Stromal cell of bone marrow (primary cell): ENCODE measurements around the gene LRRC10.
A peak's percentile ranks its signal among the peaks of the same experiment; 100 is the strongest.

Experiments
- DNase-seq: peaks from one replicate; pipeline ENCODE4 v3.0.0-alpha.2; 2012; ENCODE audit warnings: low read depth

LRRC10 gene, protein sequence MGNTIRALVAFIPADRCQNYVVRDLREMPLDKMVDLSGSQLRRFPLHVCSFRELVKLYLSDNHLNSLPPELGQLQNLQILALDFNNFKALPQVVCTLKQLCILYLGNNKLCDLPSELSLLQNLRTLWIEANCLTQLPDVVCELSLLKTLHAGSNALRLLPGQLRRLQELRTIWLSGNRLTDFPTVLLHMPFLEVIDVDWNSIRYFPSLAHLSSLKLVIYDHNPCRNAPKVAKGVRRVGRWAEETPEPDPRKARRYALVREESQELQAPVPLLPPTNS

DNA sequence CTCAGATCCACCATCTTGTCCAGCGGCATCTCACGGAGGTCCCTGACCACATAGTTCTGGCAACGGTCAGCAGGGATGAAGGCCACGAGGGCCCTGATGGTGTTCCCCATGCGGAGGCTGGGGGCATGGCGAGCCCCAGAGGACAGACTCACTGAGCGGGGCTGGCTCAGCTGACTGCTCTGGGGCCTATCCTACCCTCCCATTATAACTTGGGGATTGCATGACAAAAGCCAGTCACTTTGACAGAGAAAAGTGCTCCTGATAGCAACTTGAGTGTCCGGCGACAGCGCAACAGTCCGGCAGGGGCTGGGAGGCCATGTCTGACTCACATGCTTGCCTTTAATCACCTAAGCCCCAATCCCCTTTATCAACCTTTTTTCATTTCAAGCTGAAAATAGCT, at the start of gene LRRC10:
Gene LRRC10 (minus strand): TSS at position 179 of the 400 bp plus-strand sequence. CDS start 69 bp downstream, at position 110.
- DNase-seq: no peak

DNA sequence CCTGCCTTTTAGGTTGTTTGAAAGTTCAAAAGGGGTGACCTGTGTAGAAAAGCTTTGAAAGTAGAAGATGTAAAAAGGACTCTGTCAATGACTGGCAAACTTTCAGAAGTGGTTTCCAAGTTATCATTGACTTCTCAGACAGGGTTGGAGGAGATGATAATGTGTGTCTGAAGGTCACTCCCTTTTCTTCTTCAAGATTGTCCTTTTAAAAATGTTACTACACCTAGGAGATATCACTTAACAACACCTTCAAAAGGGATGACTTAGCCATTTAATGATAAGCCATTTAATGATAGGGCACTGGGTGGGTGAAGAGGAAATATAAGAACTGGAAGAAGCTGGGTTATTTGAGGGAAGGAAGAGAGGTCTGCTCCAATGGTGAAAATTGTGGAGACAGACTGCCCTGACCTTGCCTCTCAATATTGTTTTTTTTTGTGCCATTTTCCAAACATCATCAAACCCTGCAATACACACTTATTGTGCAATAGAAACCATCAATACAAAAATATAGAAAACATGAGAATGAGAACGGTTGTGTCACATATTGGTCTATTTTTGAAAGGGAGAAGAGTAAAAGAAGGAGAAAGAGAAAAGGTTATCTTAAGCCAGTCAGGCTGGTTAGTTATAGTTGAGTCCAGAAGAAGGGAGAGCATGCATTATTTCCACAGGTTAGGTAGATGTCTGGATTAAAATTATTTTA, 49.6 kb upstream of the LRRC10 start:
- DNase-seq: no peak

DNA sequence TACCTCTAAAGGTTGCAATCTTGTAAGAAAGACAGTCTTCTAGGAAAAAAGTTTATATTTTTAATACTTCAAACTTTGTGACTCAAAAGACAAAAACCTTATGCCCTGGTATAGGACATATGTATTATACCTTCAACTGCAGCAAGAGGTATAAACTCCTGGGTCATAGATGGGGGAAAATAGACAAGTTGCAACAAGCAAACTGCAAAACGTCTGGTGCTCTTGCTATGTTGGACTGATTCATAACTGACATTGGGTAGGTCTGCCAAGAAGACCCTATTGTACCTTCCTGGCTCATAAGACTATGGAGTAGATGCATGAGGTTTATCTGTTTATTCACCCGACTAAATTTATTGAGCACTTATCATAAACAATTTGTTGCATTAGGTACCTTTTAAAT, 47.5 kb upstream of the LRRC10 start:
- no peak for DNase-seq

DNA sequence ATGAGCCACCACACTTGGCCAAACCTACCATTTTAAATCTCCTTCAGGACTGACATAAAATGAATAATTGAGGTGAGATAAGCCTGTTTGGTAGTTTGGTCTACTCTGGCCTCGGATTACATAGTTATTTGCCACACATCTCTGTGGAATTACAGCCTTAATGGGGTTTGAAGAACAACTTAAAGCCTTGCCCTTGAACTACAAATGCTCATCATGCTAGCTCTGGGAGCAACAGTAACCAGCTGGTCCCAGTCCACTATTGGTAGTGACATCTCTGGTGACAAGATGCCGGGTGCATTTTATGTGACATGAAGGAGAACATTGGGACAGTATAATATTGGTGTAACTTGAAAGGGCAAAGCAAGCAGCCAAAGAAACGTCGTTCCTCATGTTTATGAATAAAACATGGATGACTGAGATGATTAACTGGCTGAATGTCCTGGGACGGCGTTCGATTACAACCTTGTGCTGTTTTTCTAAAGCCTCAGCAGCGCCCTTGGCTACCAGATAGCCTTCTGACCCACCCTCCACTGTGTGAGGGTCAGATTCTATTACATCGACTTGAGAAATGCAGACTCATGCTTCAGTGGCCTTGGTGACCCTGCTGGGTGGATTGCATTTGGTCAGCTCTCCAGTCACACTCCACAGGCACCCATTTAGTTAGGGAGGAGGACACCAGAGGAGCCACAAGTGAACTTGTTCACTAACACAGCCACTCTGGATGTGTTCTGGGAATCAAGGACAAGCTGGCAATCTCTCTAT, 46.9 kb upstream of the LRRC10 start:
- DNase-seq: peak; percentile 74

DNA sequence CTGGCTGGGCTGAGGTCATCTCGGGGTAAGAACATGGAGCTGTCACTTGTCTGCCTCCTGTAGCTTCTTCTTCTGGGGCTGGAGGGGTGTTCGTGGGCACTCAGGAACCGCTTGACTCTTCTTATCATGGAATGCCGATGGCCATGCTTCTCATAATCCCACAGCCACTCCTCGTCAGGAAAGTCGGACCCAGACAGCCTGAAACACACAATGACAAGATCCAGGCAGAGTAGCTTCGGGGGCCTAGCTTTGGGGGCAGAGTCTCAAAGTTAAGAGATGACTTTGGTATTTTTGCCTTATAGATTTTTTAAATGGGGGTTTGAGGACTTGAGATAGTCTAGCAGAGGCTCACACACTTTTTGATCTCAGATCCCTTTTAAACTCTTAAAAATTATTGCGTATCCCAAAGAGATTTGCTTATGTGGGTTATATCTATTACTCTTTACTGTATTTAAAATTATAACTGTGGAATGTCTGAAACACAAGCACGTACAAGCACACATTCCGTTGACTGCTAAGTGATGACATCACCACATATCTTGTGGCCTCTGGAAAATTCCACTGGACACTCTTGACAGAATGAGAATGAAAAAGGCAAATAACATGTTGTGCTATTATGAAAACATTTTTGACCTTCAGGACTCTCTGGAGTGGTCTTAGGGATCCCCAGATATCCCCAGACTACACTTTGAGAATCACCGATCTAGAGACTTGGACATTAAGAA, 45.1 kb upstream of the LRRC10 start:
- peak; percentile 72 for DNase-seq

DNA sequence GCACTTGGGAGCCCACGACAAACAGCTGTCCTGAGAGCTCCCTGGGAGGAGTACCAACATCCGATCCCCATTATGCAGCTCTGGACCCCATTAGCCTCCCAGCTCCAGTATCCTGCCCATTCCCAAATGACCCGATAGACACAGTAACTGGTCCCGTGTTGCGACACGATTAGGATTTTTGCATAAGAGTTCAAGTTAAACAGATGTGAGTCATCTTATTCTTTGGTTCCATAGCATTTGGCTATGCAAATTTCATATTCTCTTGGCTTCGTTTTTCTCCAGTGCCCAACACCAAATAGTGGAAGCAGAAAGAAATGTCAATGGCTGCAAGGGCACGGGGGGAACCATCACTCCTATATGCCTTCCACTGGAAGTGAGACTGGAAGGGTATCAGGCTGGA, 43.0 kb upstream of the LRRC10 start:
- DNase-seq: no peak

DNA sequence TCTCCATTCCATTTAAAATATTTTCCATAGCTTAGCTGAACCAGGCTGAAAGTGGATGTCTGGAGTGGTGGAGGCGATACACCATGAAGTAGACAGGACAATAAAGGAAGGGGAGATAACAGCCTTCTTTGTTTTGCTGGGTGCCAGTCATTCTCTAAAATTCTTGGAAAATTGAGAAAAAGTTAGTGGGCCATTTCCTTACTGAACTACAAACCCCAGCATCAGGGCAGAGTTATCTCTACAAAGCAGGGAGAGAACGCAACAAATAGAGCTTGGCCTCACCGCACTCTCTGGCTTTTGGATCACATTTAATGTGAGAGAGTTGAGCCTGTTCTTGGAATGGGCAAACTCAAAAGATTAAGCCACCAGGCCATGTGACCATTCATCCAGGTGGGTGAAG, 41.2 kb upstream of the LRRC10 start:
- no peak for DNase-seq

DNA sequence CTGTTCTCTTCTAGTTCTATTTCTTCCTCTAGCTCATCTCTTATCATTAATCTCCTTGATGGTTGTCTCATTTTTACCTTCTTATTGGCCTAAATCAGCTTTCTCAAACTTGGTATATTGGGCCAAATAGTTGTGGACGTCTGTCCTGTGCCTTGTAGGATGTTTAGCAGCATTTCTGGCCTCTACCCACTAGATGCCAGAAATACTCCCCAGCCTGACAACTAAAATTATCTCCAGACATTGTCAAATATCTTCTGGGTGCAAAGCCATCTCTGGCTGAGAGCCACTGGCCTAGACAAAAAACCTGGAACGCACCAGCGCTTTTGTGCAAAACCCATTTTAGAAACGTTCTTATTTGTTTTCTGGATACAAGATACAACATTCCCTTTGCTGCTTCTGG, 38.8 kb upstream of the LRRC10 start:
- DNase-seq: no peak

DNA sequence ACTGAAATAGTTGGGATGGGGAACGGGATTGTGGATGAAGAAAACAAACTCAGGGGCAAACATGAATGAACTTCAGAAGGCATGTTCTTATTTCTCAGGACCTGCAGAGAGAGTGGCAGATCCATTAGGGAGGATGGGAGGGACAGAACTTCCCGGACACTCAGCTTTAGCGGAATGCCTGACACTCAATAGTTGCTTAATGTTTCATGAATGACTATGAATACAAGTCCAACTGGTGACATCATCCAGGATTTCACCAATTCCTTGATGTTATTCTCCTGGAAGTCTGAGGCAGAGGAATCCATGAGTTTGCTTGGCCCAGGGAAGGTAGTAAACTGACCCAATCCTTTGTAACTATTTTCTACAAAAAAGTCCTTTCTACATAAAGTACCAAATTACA, 37.8 kb upstream of the LRRC10 start:
- DNase-seq: peak; percentile 91

DNA sequence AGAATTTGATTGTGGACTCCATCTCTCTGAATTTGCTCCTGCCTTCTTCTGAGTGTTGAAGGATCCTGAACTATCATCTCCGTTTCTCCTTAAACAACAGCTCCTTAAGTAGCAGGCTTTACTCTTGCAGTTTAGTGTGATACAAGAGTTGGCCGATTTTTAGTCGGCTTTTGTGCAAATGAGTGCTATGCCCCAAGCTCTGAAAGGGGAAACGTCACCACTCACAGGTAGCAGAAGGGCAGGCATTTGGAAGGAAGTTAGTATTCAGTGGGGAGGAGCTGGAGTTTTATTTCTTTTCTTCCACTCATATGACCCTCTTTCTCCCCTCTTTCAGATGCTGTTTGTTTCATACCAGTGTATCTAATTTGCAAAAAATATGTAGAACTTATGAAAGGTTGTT, 36.5 kb upstream of the LRRC10 start:
- DNase-seq: no peak

DNA sequence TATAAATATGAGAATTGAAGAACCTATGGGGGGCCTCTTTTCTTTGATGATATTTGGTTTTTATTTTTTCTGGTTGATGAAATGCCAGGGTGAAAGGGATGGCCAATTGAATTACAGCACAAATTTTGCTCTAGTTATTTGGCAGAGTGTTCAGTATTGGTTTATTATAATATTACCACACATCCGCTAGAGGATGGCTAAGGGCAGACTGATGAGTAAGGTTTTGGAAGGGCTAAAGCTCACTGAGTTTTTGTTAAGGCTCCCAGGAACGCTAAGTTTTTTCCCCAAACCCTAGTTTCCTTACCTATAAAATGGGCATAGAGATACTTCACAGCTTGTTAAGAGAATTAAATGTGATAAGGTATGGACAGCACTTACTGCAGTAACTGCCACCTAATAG, 34.3 kb upstream of the LRRC10 start:
- peak; percentile 57 for DNase-seq

DNA sequence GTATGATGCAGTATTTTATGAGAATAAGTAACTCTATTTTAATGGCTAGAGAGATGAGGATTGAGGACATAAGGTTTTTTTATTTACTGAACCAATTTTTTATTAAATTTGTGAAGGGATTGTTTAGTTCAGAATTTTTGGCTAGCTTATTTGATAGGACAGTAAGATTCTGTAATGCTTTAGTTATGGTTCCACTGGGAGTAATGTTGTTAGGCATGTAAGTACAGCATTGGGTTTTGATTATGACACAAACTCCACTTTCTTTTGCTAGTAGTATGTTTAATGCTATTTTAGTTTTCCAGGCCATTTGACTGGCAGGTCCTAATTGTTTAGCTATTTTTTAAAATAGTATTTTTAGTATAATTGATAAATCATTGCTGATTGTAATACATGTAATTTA, 33.8 kb upstream of the LRRC10 start:
- no peak for DNase-seq

DNA sequence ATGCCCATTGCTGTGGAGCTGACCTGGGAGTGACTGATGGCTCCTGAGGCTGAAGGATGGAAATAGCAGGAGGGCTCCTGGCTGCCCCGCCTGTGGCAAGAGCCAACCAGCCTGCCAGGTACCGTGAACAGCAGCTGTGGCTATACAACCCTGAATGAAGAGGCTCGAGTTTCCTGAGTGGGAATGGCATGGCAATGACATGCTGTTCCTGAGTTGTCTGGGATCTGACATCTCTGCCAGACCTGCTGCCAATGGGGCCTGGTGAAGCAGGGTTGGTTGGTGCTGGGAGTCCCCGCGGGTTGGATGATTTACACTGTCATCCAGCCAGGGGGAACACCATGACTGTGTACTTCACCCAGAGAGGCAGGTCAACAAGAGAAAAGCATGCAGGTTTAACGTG, 31.8 kb upstream of the LRRC10 start:
- no peak for DNase-seq

DNA sequence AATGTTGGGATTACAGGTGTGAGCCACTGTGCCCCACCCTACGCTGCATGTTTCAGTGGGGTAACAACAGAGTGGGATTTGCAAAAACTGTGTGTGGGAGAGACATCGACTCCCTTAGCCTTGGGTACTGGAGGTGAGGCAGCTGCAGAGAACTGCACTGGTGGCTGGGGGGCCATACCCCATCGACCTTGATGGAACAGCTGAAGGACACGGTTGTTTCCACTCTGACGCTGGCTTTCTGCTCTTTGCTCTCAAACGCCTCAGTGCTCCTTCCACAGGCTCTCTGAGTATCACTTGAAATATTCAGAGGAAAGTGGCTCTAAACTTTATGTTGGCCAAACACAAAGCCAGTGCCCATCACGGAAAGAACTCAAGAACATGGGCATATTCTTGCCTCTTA, 30.8 kb upstream of the LRRC10 start:
- no peak for DNase-seq

DNA sequence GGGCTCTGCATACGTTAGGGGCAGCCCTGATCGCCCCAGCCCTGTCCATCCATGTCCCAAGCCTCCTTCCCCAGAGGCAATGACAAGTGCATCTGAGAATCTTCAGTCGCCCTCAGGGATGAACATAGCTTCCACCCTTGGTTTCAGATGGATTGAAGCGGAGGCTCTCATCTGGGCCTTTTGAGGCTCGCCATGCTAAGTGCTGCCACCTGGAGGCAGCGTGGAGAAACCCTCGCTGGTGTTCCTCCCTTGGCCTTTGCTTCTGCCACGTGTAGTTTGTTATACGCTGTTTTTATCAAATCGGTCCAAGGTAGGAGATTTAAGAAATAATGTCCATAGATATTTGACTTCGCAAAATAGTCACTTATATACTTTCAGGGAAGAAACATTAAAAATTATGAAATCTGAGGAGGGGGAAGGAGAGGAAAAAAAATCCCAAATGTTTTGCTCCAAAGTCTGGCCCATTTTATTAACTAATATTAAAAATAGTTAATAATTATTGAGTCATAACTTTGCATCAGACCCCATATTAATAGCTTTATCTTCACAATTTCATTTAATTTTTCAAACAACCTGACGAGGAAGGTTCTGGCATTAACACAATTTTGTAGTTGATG, 28.8 kb upstream of the LRRC10 start:
- DNase-seq: peak; percentile 48

DNA sequence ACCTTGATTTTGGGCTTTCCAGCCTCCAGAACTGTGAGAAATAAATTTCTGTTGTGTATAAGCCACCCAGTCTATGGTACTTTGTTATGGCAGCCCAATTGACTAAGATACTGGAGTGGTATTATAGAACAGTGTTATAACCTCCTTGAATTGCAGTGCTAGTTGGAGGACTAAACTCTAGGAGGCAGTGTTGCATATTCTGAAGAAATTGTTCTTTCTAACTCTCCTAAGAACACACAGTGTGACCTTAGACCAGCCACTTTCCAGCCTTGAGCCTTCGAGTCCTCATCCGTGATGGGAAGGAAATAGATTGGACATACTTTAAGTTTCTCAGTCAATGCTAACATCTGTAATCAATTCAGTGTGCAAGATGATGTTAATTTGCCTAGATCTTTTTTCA, 22.4 kb upstream of the LRRC10 start:
- no peak for DNase-seq

DNA sequence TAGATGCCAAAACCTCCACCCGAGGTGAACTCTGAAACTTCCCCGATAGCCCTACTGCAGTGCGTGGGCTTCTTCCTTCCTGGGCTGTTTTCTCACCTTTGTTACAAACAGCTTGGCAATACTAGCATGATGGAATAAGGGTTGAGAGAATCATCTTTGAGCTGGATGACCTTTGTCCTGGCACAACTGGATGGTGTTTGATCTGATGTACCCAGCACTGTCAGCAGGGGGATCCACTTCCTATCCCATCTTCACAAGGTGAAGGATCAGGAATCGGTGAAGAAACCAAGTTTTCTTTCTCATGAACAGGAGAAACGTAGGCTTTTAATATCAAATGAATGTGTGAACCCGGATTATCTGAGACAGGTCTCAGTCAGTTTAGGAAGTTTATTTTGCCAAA, 19.5 kb upstream of the LRRC10 start:
- no peak for DNase-seq

DNA sequence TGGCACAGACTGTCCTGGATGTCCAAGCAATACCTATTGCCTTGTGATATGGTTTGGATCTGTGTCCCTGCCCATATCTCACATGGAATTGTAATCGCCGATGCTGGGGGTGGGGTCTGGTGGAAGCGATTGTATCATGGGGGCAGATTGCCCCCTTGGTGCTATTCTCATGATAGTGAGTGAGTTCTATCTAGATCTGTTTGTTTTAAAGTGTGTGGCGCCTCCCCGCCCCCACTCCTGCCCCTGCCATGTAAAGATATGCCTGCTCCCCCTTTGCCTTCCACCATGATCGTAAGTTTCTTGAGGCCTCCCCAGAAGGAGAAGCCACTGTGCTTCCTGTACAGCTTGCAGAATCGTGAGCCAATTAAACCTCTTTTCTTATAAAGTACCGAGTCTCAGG, 16.8 kb upstream of the LRRC10 start:
- no peak for DNase-seq

DNA sequence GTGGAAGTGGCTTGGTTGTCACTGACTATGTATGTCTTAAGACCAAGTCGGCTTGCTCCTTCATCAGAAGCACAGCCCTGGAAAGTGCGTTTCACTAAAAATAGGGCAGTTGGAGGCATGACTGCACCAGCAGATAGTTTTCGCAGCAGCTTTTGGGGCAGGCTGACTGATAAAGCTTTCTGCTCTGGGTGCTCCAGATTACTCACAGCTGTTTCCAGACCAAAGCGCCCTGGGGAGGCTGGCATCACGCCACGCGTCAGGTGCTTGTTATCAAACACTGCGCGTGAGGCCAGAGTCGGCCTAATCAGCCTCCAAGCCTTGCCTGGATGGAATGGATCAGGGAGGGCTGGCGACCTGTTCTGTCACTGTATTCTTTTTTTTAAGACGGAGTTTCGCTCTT, 13.3 kb upstream of the LRRC10 start:
- DNase-seq: no peak

DNA sequence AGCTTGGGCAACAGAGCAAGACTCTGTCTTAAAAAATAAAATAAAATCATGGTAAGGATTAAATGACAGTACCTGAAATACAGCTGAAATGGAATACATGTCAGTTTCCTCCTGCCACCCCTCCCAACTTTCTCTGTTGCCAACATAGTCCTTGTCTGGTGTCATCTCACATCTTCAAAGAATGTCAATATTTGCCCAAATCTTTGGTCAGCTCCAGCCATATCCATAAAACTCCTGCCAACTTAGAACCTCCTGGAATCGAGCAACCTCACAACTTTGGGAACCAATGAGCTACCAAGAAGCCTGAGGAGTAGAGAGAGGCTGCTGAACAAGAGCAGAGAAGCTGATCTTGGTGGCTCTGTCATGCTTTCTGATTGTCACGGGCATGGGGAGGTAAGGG, 10.8 kb upstream of the LRRC10 start:
- DNase-seq: no peak

DNA sequence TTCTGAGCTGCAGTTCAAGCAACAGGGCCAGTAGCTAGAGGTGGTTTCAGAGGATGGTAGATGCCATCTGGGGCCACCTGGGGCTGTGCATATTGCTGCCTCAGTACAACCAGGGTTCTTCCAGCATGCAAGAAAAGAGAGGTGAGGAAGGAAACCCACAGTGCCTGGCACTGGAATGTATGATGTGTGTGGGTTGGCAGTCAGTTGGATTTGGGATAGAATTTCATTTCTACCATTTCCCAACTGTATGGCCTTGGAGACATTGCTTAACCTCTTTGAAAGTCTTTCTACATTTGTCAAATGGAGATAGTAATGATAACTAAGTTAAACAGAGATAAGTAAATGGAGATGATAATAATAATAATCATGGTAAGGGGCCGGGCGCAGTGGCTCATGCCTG, 10.2 kb upstream of the LRRC10 start:
- no peak for DNase-seq

DNA sequence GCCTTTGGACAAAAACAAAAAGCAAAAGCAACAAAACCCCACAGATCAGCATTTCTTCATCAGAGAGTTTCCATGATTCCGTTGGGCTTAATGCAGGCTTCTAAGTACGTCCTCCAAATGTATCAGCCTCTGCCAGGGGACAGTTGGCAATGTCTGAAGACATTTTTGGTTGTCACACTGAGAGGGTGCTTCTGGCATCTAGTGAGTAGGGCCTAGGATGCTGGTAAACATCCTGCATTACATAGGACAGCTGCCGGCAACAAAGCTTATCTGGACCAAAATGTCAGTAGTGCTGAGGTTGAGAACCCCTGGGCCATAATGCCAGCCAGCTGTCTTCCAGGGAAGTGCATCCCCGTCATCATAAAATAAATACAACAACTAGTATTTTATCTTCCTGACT, 9.4 kb upstream of the LRRC10 start:
- DNase-seq: no peak
